Stimulated activated memory B cell treated with anti-CD40 and anti-IgM and Interleukin-4, amounts not matched to agents 10 μg/mL and 1 μg/mL and 100 μg/mL, for 72 hours (primary cell): ENCODE results near the gene SYNE4.

Experiments
- ATAC-seq: fragments of 150-1000 bp; cut with Tn5 transposase; 2 replicates; pipeline ENCODE4 v1.10.0; 2021
- H3K27ac Mint-ChIP-seq: one replicate; pipeline ENCODE4 v1.8.0; 2022; ENCODE audit warnings: mild to moderate bottlenecking, mixed read lengths
- H3K27me3 Mint-ChIP-seq: one replicate; pipeline ENCODE4 v1.8.0; 2022; ENCODE audit warnings: mixed read lengths
- H3K36me3 Mint-ChIP-seq: one replicate; pipeline ENCODE4 v1.8.0; 2022; ENCODE audit warnings: mixed read lengths
- H3K4me1 Mint-ChIP-seq: one replicate; pipeline ENCODE4 v1.8.0; 2022; ENCODE audit warnings: mixed read lengths
- H3K4me3 Mint-ChIP-seq: one replicate; pipeline ENCODE4 v1.8.0; 2022; ENCODE audit warnings: mild to moderate bottlenecking, moderate library complexity, mixed read lengths
- H3K9me3 Mint-ChIP-seq: one replicate; pipeline ENCODE4 v1.8.0; 2022; ENCODE audit warnings: mixed read lengths

The SYNE4 gene

DNA sequence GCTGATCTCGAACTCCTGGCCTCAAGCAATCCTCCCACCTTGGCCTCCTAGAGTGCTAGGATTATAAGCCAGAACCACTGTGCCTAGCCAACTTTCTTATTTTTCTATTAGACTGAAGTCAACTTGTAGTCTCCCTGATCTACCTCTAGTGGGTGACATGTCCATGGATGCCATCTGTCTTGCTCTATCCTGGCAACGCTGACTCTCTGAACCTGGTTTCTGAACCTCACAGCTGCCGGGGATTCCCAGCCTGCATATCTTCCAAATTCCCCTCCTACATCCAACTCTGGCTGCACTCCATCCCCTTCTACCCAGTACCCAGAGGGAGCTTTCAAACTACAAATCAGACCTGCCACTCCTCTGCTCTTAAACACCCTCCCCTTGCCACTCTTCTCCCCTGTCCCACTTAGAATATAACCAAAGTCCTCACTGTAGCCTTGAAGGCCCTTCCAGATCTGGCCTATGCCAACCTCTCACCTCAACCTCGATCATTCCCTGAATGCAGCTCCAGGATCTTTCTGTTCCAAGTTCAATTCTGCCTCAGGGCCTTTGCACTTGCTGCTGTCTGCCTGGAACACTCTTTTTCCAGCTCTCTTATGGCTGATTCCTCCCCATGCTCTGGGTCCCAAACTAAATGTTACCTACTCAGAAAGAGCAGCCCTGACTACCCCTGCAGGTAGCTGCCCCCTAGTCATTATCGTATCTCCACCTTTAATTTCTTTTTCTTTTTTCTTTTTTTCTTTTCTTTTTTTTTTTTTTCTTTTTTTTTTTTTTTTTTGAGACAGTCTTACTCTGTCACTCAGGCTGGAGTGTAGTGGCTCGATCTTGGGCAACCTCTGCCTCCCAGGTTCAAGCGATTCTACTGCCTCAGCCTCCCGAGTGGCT, 21.9 kb upstream of the SYNE4 start:
- no peak overlapping the region for H3K4me3 Mint-ChIP-seq
- no peaks in the 10 kb centered on the region for H3K27me3 Mint-ChIP-seq
- no peaks in the 10 kb centered on the region for H3K9me3 Mint-ChIP-seq
- peaks cover 7% of the 10 kb centered on the region for H3K4me1 Mint-ChIP-seq
- H3K27ac Mint-ChIP-seq: no peak overlapping the region
- peaks cover 40% of the 10 kb centered on the region for H3K36me3 Mint-ChIP-seq
- ATAC-seq: no peak

- no peaks in the 10 kb centered on the region for H3K9me3 Mint-ChIP-seq
- no peak overlapping the region for H3K27ac Mint-ChIP-seq
- no peaks in the 10 kb centered on the region for H3K27me3 Mint-ChIP-seq
- H3K36me3 Mint-ChIP-seq: peaks cover 33% of the 10 kb centered on the region
- no peak for ATAC-seq
- peaks cover 7% of the 10 kb centered on the region for H3K4me1 Mint-ChIP-seq
- H3K4me3 Mint-ChIP-seq: no peak overlapping the region
These were observed 19.9 kb upstream of the SYNE4 start for GRCh38 chr19:36028313-36029041.

DNA sequence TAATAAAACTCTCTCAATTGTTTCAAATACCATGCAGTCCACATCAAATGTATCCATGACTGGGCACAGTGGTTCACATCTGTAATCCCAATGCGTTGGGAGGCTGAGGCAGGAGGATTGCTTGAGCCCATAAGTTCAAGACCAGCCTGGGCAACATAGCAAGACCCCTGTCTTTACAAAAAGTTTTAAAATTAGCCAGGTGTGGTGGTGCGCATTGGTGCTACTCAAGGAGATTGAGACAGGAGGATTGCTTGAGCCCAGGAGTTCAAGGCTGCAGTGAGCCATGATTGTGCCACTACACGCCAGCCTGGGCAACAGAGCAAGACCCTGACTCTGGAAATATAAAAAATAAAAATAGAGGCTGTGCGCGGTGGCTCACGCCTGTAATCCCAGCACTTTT, 19.1 kb upstream of the SYNE4 start:
- Mint-ChIP-seq H3K9me3 (no peaks in the 10 kb centered on the region), H3K27ac (no peak overlapping the region), H3K4me3 (no peak overlapping the region), H3K27me3 (no peaks in the 10 kb centered on the region), H3K36me3 (peaks cover 40% of the 10 kb centered on the region), H3K4me1 (peaks cover 4% of the 10 kb centered on the region)
- no peak for ATAC-seq

- H3K27ac Mint-ChIP-seq: no peak overlapping the region
- H3K4me1 Mint-ChIP-seq: no peaks in the 10 kb centered on the region
- peaks cover 41% of the 10 kb centered on the region for H3K36me3 Mint-ChIP-seq
- H3K9me3 Mint-ChIP-seq: no peaks in the 10 kb centered on the region
- no peak for ATAC-seq
- H3K4me3 Mint-ChIP-seq: no peak overlapping the region
- no peaks in the 10 kb centered on the region for H3K27me3 Mint-ChIP-seq
These were observed 17.7 kb upstream of the SYNE4 start for GRCh38 chr19:36026091-36026876.

DNA sequence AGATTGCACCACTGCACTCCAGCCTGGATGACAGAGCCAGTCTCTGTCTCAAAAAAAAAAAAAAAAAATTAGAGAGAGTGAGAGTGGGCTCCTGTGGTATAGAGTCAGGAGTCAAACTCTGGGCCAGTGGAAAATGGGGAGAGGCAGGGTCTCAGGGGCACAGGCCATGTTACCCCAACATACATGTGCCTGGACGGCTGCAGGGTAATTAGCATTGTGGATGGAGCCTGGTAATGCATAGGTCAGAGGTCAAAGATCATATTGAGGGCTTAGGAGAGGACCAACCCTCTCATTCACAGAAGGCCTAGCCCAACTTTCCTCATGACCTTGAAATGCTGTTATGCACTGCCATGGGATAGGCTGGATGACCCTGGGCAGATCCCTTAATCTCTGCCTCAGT, 16.9 kb upstream of the SYNE4 start:
- Mint-ChIP-seq H3K9me3 (no peaks in the 10 kb centered on the region), H3K4me1 (no peaks in the 10 kb centered on the region), H3K4me3 (no peak overlapping the region), H3K27me3 (no peaks in the 10 kb centered on the region), H3K27ac (no peak overlapping the region), H3K36me3 (peaks cover 39% of the 10 kb centered on the region)
- no peak for ATAC-seq

GRCh38 chr19:36023432-36023831, 14.8 kb upstream of the SYNE4 start:
- no peaks in the 10 kb centered on the region for H3K27me3 Mint-ChIP-seq
- no peak for ATAC-seq

DNA sequence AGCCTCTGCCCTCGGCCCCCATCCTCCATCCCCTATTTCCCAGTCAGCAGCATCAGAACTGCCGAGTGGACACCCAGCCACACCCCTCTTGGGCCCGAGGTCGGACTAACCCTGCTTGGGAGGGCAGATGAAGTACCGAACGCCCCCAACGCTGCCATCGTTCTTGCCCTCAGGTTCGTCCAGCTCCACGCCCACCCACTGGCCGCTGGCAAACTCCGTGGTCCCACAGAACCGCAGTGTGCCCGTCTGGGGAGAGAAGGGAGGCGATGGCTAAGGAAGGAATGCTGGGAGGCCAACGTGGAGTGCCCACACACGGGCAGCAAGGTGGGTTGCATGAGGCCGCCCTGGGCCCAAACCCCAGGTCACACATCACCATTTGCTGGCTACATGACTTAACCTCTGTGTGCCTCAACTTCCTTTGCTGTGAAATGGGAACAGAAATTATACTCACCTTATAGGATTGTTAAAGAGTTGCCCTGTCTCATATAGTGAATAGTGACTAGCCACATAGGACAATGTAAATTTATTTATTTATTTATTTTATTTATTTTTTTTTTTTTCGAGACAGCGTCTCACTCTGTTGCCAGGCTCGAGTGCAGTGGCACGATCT, 10.6 kb upstream of the SYNE4 start:
- no peak for ATAC-seq
- Mint-ChIP-seq H3K9me3 (no peaks in the 10 kb centered on the region), H3K27ac (no peak overlapping the region), H3K4me3 (no peak overlapping the region), H3K36me3 (peaks cover 26% of the 10 kb centered on the region), H3K27me3 (no peaks in the 10 kb centered on the region), H3K4me1 (peaks cover 18% of the 10 kb centered on the region)

More at GRCh38 chr19:36023432-36023831, 14.8 kb upstream of the SYNE4 start:
- no peaks in the 10 kb centered on the region for H3K9me3 Mint-ChIP-seq
- peaks cover 26% of the 10 kb centered on the region for H3K36me3 Mint-ChIP-seq
- no peak overlapping the region for H3K27ac Mint-ChIP-seq
- H3K4me1 Mint-ChIP-seq: no peaks in the 10 kb centered on the region
- H3K4me3 Mint-ChIP-seq: no peak overlapping the region

GRCh38 chr19:36014012-36014924, 5.7 kb upstream of the SYNE4 start, which contains the start of gene ALKBH6:
Gene ALKBH6, minus strand, starts transcription at chr19:36014213. Its CDS starts 816 bp downstream, at chr19:36013397.
- peaks cover 18% of the 10 kb centered on the region for H3K36me3 Mint-ChIP-seq
- peak; percentile 98 for ATAC-seq
- H3K4me3 Mint-ChIP-seq: peak within 1 kb of the TSS; percentile 96
- H3K27ac Mint-ChIP-seq: peak within 1 kb of the TSS; percentile 94
- no peaks in the 10 kb centered on the region for H3K27me3 Mint-ChIP-seq
- no peaks in the 10 kb centered on the region for H3K9me3 Mint-ChIP-seq
- peaks cover 43% of the 10 kb centered on the region for H3K4me1 Mint-ChIP-seq

- Mint-ChIP-seq H3K4me3 (peak overlapping the region; percentile 96), H3K36me3 (peaks cover 18% of the 10 kb centered on the region), H3K4me1 (peaks cover 51% of the 10 kb centered on the region), H3K27me3 (no peaks in the 10 kb centered on the region), H3K27ac (peak overlapping the region; percentile 94), H3K9me3 (no peaks in the 10 kb centered on the region)
- no peak for ATAC-seq
These were observed 4.8 kb upstream of the SYNE4 start for GRCh38 chr19:36013280-36014011.

DNA sequence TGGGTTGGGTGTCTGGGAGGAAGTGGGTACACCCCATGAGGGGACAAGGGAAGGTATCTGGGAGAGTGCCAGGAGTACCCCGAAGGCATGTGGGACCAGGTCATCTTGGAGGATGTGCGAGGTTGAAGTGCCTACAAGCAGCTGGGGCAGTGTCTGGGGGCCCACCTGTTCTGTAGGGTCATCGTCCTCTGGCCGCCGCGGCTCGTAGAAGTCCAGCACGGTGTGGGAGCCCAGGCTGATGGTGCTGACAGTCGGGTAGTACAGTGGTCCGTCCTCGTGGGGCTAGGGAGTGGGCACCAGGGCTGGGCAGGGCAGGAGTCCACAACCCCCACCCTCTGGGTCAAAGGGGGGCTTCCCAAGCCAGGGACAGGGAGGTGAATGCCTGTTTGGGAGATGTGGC, 1.8 kb upstream of the SYNE4 start:
- Mint-ChIP-seq H3K9me3 (no peaks in the 10 kb centered on the region), H3K36me3 (peaks cover 12% of the 10 kb centered on the region), H3K4me1 (peaks cover 48% of the 10 kb centered on the region), H3K4me3 (no peak overlapping the region), H3K27ac (no peak overlapping the region), H3K27me3 (no peaks in the 10 kb centered on the region)
- no peak for ATAC-seq

DNA sequence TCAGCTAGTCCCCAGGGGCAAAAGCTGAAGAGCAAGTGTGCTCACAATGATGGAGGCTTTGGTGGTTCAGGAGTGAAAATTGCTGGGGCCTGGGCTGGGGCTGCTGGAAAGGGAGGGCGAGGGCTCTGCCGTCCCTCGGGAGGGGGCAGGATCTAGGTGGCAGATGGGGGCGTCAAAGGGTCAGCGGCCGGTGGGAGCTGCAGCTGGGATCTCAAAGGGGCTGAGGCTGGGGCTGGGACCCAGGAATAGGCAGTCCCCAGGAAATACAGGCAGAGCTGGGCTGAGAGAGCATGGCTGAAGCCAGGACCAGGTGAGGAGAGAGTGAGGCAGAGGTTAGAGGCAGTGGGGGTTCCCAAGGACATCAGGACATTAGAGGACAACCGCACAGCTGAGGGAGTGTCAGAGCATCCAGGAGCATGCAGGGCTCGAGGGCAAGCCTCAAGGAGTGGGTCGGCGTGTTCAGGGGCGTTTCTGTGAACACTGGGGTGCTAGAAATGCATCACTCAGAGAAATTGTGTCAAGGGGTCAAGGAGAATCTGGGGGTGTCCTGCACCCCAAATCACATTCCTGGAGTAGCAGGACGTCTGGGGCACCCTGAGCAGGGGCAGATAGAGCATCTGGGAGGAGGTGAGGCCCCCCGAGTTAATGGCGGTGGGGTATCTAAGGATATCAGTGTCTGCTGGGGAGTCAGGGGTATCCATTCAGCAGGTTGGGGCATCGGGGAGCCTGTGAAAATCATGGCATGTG, 1.2 kb upstream of the SYNE4 start:
- peak overlapping the region; percentile 48 for H3K4me3 Mint-ChIP-seq
- H3K9me3 Mint-ChIP-seq: no peaks in the 10 kb centered on the region
- no peak for ATAC-seq
- peaks cover 12% of the 10 kb centered on the region for H3K36me3 Mint-ChIP-seq
- peaks cover 42% of the 10 kb centered on the region for H3K4me1 Mint-ChIP-seq
- no peak overlapping the region for H3K27ac Mint-ChIP-seq
- no peaks in the 10 kb centered on the region for H3K27me3 Mint-ChIP-seq

- H3K4me1 Mint-ChIP-seq: peaks cover 36% of the 10 kb centered on the region
- H3K27ac Mint-ChIP-seq: peak overlapping the region; percentile 33
- H3K36me3 Mint-ChIP-seq: peaks cover 16% of the 10 kb centered on the region
- no peaks in the 10 kb centered on the region for H3K27me3 Mint-ChIP-seq
- H3K9me3 Mint-ChIP-seq: no peaks in the 10 kb centered on the region
- peak; percentile 43 for ATAC-seq
- H3K4me3 Mint-ChIP-seq: peak overlapping the region; percentile 48
These were observed 607 bp upstream of the SYNE4 start for GRCh38 chr19:36009220-36009619.

DNA sequence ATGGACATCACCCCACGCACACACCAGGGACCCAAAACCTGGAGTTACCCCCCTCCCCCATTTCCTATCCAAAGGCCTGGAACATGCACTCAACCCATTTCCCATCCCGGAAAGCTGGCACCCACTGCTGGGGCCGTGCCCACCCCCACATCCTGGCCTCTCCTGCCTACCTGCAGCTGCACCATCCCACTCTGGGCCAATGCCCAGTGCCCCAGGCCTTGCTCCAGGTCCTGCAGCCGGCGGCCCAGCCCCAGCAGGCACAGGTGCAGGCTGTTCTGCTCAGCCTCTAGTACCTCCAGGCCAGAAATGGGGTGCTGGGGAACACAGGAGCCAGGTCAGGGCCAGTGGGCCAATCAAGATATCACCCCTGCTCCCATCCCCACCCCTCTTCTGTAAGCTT, 1.7 kb downstream of the SYNE4 start:
- Mint-ChIP-seq H3K36me3 (peaks cover 21% of the 10 kb centered on the region), H3K4me3 (no peak overlapping the region), H3K27me3 (no peaks in the 10 kb centered on the region), H3K27ac (no peak overlapping the region), H3K4me1 (peaks cover 23% of the 10 kb centered on the region), H3K9me3 (no peaks in the 10 kb centered on the region)
- no peak for ATAC-seq
